MV-4-11 (cell line): ENCODE data around the gene RPS16.

Experiments
- DNase-seq: peaks from one replicate; lab custom pipeline; 2025; lab: John Stamatoyannopoulos, UW

Gene RPS16

GRCh38 chr19:39407660-39408391 is 27.9 kb downstream of the RPS16 start:
- peak; percentile 43 for DNase-seq

DNA sequence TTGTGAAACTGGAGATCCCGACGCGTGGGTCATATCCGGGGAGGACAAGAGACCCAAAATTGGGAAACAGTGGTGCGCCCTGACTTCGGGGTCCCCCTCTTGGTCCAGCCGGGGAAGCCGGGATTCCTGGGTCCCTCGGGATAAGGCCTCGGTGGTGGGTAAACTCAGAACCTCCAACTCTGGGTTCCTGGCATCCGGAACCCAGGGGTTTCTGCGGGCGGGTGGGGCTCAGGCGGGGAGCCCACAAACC is 28.4 kb downstream of the RPS16 start:
- no peak for DNase-seq

DNA sequence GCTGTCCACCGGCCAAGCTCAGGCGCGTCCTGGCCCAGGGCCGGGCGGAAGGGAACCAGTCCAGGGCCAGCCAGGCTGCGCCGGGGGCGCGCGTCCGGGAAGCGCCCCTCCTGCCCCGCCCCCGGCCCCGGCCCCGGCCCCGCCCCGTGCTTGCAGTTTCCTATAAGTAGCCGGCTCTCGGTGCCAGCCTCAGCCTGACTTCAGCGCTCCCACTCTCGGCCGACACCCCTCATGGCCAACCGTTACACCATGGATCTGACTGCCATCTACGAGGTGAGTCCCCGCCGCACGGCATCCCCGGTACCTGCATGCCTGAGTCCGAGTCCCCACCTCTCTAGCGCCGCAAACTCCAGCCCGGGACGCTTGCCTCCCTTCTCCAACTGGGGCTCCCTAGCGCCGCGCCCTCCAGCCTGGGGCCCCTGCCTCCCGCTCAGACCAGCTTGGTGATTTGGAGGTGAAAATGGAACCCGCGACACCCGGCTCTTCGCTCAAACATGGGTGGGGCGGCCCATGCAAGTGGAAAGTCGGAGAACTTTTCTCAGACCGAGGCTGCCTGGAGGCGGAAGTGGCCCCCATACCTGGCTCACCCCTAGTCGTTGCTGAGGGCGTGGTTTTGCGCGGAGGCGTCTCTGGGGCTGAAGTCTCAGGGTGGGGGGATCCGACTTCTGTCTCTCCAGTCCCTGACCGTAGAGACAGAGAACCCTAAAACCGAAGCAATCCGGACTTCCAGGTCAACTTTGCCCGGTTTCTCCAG is 28.9 kb downstream of the RPS16 start, which contains the start of gene ZFP36:
Gene ZFP36 (plus strand): TSS at position 192 of the 754 bp plus-strand sequence. CDS start 58 bp downstream, at position 250.
- peak; percentile 75 for DNase-seq

DNA sequence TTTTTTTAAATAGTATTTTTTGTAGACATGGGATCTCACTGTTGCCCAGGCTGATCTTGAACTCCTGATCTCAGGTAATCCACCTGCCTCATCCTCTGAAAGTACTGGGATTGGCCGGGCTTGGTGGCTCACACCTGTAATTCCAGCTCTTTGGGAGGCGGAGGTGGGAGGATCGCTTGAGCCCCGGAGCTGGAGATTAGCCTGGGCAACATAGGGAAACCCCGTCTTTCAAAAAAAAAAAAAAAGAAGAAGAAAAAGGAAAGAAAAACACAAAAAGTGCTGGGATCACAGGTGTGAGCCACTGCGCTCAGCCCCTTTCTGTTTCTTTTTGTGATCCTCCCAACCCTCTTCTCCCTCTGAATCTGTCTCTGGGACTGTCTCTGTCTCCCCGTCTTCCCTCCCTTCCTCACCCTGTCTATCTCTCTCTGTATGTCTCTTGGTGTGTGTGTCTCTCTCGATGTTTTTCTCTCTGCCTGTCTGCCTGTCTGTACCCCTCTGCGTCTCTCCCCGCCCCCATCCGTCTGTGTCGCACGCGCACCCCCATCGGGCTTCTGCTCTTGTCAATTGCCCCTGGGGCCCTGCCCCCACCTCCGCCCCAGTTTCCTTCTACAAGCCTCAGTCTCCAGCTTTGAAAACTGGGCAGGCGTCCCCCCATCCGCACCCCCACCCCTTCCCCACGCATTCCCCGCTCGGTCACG is 29.6 kb downstream of the RPS16 start:
- peak; percentile 75 for DNase-seq

DNA sequence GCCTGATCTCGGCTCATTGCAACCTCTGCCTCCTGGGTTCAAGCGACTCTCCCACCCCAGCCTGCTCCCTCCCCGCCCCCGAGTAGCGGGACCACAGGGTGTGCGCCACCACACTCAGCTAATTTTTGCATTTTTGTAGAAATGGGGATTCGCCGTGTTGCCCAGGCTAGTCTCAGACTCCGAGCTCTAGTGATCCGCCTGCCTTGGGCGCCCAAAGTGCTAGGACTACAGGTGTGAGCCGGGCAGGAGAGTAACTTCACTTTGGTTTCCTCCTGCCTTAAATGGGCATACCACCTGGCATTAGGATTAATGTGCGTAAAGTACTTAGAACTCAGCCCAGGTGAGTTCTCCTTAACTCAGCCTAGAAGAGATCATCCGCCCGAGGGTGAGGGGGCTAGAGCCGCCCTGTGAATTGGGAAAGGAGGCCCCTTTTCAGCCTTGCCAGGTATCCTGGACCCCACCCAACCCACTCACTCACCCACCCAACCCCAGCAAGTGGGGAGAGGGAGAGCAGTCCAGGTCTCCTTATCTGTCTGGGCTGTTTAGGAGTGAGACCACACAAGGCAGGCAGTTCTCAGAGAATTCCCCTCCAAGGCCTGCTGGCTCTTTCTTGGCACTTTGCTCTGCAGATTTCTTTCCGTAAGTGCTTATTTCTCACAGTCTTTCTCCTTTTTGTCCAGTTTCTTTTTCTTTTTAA is 30.3 kb downstream of the RPS16 start:
- no peak for DNase-seq

- peak; percentile 98 for DNase-seq
Measured at GRCh38 chr19:39403331-39404312, 32.1 kb downstream of the RPS16 start.

DNA sequence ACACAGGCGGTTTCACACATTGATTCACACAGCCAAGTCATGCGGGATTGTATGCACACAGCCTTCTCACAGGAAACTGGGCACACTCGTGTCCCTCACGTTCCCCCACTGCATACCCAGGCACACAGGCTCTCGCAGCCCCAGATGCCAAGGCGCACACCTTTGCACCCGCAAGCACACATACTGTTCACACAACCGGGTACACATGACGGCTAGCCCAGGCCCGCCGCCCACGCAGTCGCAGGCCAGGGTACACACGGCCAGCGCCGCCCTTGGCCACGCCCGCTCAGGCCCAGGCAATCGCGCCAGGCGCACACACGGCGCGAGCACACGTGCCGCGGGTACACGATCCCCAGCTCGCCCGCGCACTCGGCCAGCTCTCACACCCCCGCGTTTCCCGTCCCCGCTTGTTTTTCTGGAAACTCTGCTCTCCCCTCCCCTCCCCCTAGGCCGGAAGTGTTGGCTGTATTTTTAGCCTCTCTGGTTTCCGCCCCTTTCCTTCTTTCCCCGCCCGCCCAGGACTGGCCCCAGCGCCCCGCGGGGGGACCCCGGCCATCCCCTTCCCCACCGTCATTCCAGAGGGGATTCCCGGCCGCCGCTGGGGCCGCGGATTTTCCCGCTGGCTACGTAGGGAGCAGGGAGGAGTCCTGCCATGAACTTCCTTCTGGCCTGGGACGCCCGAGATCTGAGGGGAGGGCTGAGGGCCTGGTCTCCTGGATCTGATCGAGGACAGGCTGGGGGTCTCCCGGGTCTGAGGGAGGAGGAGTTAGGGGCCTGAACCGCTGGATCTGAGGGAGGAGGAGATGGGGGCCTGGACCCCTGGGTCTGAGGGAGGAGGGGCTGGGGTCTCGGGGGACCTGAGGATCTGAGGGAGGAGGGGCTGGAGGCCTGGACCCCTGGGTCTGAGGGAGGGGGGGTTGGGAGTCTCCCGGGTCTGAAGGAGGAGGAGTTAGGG is 33.1 kb downstream of the RPS16 start:
- peak; percentile 95 for DNase-seq

DNA sequence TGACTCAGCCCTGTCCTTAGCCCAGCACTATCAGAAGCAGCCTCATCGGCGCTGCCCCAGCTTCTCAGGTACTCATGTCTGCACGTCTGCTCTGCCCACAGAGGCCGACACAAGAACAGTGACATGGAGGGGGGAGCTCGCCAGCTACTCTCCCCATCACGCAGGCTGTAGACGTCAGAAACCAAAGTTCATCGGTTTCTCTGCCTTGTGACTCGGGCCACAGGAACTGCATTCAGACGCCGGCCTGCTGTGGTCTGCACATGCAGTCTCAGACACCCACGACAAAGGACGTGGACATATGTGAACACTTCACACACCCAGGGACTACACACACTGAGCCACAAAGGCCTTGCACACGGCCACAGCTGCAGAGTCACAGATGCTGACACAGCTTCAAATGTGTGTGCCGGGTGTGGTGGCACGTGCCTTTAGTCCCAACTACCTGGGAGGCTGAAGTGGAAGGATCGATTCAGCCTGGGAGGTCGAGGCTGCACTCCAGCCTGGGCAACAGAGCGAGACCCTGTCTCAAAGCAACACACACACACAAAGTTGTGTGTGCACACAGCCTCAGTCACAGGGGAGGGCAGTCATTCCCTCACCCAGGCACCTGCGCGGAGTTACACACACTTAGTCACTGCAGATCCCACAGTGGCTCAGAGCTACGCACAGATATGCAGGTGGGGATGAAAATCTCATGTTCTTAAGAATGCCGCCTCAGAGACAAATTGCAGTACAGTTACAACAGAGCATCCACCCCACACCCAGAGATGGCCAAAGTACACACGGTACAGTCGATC is 34.0 kb downstream of the RPS16 start:
- peak; percentile 62 for DNase-seq

- no peak for DNase-seq
Measured at GRCh38 chr19:39401070-39401548, 34.6 kb downstream of the RPS16 start.

GRCh38 chr19:39400061-39400460 is 35.7 kb downstream of the RPS16 start:
- no peak for DNase-seq

GRCh38 chr19:39399668-39400050 is 36.1 kb downstream of the RPS16 start:
- DNase-seq = no peak

GRCh38 chr19:39398297-39398864 is 37.4 kb downstream of the RPS16 start:
- peak; percentile 99 for DNase-seq

- peak; percentile 94 for DNase-seq
Measured at GRCh38 chr19:39397360-39398296, 38.1 kb downstream of the RPS16 start.

DNA sequence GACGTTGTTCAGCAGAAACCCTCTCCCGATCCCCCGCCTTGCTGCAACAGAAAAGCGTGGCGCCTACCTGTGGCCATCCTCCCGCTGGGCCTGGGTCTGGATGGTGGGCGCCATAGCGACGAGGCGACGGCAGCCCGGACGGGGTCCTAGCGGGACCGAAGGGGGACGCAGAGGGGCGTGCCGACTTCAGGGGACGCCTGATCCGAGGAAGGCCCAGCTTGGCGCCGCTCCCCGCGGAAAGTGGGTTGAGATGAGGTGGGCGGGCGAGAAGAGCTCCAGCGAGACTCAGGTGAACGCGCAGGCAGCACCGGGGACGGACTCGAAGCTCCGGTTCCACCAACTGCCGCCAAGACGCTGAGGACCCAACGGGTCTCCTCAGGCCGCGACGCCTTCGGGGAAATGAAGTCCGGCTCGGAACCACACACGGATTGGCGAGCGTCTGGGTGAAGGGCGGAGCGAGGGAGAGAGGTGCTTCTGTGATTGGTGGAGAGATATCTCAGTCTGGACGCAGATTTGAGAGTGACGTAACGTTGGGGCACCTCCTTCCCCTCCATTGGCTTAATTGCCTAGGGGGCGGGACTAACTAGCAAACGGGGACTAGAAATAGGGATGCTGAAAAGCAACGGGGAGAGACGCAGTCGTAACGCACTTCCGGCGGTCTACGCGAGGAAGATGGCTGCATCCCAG is 44.9 kb downstream of the RPS16 start, which contains the start of the genes MED29 and PAF1:
Gene MED29 (plus strand): TSS at position 628 of the 687 bp plus-strand sequence. CDS start 45 bp downstream, at position 673.
Gene PAF1 (minus strand): TSS at position 356 of the 687 bp plus-strand sequence. CDS start 242 bp downstream, at position 114.
- DNase-seq = peak; percentile 100

DNA sequence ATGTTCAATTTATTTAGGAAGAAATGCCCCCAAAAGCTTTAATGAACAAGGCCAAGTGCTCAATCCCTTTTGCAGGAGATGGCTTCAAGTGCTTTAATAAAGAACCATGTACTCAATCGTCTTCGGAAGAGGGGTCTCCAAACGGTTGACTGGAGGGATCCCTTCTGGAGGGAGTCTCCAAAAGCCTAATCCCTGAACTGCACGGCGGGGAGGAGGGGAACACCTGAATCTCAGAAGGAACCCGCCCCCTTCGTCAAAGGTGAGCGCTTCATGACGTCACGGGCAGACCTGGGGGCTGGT is 45.3 kb downstream of the RPS16 start:
- no peak for DNase-seq

DNA sequence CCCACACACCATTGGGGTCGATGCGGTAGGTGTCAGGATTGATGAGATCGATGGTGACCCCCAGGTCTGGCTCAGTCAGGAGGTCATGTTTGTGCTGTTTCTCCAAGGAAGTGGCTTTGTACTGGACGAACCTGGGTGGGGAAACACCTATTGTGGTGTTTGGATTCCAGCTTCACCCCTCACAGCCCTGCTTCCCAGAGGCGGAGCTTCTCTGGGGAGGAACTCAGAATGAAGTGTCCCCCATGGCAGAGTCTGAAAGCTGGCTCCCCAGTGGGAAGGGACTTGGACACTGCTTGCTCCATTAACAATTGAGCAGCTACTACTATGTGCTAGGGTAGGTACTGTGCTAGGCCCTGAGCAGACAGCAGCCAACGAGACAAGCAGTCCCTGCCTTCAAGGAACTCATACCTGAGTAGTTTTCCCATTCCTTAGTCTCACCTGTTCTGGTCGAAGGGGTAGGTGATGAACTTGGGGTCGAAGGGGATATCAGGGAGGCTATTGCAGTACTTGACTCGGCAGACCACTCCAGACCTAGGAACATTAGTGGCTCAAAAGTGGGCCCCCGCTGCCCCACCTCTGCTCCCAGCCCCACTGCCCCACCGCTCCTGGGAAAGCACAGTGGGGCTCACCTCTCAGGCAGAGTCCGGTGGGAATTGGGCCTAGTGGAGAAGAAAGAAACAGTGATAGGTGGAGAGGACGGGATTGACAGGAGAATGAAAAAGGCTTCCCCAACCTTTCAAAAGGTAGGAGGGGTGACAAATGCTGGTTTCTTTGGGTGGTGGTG is 45.9 kb downstream of the RPS16 start:
- no peak for DNase-seq
